ENCODE data around the gene CHST12.
"Not testable (repeated sequence)": the region's sequence is repeated elsewhere in the genome, so short reads cannot be mapped to it uniquely, and the experiment has no call there.

The CHST12 gene

DNA sequence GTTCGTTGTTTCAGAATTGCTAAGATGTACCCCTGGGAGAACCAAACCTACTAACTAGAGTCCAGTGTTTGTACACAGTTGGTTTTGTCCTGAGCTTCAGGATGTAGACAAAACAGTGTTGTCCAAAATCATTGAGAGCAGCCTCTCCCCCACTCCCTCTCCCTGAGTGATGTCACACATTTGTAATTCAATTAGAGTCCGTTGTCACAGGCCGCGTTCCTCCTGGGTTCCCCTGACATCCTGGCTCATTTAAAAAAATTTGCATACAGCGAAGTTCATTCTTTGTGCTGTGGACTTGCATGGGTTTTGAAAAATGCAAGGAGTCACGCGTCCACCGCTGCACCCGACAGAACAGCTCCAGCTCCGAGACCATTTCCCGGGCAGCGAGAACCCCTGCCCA is 62.5 kb downstream of the CHST12 start:
- no peak for ATAC-seq

DNA sequence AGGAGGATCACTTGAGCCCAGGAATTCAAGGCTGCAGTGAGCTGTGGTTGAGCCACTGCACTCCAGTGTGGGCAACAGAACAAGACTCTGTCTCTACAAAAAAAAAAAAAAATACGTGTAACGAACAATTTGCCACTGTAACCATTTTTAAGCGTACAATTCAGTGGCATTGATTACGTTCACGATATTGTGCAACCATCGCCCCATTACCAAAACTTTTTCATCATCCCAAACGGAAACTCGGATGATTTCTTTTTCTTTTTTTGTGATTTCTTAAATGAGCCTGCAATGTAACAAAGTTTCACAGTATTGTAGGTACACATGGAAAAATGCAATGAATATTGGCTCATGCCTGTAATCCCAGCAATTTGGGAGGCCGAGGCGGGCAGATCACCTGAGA is 63.3 kb downstream of the CHST12 start:
- no peak for ATAC-seq

- ATAC-seq, result no peak
Observed at GRCh38 chr7:2468227-2468626, 64.8 kb downstream of the CHST12 start.

DNA sequence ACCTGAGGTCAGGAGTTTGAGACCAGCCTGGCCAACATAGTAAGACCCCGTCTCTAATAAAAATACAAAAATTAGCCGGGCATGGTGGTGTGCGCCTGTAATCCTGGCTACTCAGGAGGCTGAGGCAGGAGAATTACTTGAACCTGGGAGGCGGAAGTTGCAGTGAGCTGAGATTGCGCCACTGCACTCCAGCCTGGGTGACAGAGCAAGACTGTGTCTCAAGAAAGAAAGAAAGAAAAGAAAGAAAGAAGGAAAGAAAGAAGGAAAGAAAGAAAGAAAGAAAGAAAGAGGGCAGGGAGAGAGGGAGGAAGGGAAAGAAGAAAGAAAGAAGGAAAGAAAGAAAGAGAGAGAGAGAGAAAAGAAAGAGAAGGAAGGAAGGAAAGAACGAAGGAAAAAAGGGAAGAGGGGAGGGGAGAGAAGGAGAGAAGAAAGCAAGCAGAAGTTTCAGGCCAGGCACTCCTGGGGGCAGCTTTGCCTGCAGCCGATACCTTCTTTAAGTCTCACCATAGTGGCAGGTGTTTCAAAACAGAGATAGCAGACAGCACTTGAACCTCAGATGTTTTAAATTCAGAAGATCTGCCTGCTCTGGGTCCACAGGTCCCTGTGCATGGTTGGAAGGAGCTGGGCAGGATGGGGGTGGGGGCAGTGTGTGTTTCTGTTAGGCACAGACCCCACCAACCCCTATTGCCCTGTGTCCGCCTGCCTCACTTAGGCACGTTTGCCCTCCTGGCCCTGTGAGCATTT is 66.2 kb downstream of the CHST12 start:
- ATAC-seq, result not testable (repeated sequence)

DNA sequence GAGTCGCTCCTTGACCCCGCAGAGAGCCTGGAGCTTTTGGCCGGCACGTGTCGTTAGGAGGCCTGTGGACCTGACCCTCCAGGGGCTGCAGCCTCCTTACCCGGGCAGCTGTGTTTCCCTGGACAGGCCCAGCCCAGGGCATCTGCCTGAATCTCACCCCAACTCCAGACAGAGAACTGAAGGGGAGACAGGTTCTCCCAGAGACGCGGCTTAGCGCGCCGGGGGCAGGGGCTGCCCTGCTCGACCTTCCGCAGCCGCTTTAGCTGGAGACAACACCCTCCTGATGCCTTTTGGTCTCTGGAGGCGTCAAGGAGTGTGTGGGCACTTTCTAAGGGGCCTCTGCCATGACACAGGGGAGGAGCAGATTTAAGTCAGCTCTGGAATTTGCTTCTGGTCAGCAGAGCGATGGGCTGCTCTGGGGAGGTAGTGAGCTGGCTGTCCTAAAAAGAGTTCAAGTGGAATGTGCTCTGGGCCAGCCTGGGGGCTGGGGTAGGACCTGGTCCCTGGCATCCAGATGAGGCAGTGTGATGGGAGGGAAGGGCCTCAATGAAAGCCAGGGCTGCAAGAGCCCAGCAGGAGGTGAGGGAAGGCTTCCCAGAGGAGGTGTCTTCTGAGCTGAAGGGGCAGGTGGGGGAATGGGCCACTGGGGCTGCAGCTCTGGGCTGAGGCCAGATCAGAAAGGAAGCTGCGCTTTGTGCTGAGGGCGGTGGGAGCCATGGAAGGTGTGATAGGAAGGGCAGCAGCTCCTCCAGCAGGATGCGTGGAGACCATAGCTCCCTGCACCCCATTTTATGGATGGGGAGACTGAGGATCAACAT is 67.0 kb downstream of the CHST12 start:
- ATAC-seq, result no peak

DNA sequence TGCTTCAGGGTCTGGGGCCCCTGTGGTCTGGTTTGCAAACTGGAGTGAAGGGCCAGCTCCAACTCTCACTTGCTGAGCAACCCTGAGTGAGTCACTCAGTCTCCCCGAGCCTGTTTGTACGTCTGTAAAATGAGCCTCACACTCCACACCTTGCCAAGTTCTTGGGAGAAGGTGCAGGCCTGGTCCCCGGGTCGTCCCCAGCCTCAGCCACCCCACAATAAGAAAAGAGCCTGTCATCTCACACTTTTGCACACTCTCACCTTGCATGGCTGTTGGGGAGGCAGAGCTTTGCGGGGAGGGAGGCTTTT is 67.6 kb downstream of the CHST12 start:
- ATAC-seq, result no peak

DNA sequence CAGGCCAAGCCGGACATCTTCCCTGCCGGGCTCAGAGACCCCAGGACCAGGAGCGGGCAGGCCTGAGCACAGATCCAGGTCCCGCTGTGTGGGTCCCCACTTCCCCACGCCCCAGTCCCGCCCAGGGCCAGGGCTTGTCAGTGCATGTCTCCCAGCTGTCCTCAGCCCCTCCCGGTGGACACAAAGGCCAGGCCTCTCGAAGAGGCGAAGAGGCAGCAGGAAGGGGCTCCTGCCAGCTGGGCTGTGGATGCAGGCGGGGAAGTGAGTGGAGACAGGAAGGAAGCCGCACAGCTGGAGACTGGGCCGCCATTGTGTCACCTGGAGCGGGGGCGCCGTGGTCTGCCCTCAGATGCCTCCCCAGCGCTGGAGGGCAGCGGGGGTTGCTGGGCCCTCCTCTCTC is 68.0 kb downstream of the CHST12 start:
- ATAC-seq, result no peak

DNA sequence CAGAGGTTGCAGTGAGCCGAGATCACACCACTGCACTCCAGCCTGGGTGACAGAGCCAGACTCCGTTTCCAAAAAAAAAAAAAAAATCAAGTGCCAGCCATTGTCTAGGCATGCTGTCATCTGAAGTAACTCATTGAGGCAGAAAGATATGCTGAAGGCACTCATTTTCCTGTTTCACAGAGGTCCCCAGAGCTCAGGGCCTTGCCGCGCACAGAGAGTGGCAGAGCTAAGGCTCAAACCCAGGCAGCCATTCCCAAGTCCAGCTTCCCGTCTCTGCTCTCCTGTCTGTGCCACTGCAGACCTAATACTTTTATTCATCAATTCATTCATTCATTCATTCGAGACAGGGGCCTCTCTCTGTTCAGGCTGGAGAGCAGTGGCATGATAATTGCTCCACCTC is 69.3 kb downstream of the CHST12 start:
- ATAC-seq, result no peak

GRCh38 chr7:2473496-2474180 is 70.2 kb downstream of the CHST12 start:
- no peak for ATAC-seq

GRCh38 chr7:2474224-2474623 is 70.8 kb downstream of the CHST12 start:
- ATAC-seq, result no peak

DNA sequence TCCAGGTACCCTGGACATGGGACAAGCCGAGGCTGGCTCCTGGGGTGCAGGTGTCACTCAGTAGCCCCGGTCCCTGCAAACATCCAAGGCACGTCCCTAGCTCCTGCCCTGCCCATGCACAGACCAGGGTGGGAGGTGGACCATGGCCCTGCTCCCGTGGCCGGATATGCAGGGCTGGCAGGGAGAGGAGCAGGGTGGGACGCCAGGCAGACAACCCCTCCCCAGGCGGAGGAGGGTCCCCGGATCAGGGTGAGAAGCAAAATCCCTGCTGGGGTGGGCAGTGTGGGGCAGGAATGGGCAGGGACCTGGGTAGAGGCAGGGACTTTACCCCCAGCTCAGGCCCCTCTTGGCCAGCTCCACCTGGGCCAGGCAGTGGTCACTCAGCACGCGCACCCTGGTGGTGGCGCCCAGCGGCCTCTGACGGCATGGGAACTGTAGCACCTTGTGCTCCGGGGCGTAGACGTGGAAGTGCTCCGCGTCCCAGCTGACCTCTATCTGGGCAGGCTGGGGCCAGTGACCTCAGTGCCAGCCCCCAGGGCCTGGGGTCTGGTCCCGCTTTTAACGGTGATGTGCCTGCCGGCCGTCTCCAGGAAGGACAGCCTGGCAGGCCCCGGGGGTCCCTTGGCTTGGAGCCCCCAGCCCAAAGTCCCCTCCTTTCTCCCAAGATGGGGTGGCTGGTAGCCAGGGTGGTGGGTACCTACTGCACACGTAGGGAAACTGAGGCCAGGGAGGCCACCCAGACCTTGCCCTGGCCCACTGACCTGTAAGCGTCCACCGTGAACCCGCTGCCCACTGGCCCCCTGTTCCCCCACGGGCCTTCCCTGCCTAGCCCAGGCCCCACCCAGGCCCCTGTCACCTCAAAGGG is 71.6 kb downstream of the CHST12 start:
- ATAC-seq, result no peak

DNA sequence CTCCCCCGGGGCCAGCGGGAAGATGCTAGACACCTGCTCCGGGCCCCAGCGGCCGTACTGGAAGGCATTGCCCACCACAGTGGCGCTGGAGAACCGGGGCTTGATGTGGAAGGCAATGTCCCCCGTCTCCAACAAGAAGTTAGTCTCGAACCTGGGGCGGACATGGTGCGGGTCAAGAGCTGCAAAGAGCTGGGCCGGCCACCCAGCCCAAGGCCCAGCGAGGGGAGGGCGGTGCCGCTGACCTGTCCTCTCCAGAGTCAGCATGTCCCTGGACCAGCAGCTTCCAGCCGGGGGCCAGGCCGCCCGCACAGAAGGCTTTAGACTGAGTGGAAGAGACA is 72.2 kb downstream of the CHST12 start:
- ATAC-seq, result no peak

DNA sequence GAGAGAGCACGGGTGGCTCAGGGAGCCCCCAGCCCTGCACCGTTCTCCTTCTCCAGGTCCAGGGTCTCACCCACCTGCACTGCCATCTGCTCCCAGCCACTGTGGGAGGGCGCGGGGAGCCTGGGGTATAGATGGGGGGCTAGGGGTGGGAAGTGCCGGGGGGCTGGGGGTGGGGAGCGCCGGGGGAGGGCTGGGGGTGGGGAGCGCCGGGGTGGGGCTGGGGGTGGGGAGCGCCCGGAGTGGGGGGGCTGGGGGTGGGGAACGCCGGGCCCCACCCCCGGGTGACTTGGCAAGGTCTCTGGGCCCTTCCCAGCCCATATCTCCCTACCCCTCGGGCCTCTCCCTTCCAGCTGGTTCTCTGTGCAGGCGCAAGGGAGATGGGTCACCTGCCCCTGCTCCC is 72.9 kb downstream of the CHST12 start, which contains the start of gene GRIFIN:
TSS of gene GRIFIN (minus strand) at position 101 of the 400 bp plus-strand sequence. CDS start at position 86, 15 bp downstream.
- ATAC-seq, result no peak

DNA sequence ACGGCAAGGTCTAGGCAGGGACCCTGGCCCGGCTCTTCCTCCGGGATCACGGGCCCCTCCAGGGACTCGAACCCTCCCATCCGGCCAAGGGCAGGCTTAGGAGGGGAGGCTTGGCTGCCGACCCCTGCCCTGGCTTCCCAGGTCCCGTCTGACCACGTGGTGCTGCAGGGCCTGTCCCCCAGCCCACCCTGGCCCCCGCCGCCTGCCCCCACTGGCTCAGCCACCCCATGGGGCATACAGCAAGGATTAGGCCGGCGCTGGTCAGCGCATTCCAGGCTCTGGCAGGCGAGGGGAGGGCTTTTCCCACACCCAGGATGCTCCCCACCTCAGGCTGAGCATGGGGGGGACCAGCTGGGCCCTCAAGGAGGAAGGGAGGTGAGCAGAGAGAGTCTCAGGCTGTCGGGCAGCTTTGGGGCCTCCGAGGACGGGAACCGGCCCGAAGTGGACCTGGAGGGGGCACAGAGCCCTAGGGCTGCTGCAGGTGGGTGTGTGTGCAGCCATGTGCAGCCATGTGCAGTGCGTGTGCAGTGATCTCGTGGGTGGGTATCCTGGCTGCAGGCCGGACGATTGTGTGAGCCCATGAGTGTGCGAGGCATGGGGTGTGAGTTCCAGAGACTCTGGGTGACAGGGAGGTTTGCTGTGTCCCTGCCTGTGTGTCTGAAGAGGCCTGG is 73.5 kb downstream of the CHST12 start:
- ATAC-seq, result no peak

GRCh38 chr7:2477447-2478398 is 74.3 kb downstream of the CHST12 start:
- ATAC-seq, result peak; percentile 90 to 93

DNA sequence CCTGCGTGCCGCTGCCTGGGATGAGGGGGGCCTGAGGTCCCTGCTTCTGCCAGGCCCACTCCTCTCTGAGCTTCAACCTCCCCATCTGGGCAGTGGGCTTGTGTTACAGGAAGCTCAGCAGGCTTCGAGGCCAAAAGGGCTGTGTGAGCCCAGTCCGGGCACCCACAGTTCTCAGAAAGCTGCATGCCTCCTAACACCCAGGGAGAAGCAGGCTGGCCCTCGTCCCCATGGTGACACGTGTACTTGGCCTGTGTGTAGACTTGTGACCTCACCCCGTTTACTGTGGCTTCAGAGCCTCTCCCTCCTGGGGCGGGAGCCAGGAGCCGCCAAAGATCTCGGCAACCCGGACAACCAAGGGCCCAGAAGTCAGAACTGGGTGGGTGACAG is 75.0 kb downstream of the CHST12 start:
- no peak for ATAC-seq

DNA sequence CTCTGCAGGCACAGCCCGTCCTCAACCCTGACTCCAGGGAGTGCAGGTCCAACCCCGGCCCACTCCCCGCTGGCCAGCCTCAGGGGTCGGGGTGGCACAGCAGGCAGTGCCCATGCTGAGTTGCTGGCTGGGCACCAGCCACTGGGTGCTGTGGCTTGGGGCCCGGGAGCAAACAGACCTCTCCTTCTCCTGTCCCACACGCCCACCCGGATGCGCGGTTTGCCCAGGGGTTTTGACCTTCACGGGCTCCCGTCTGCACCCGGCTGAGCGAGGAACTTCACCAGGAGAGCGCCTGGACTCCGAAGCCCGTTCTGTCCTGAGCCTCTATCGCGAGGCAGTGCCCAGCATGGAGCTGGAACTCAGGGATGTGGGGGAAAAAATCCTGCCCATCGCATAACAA is 75.4 kb downstream of the CHST12 start:
- no peak for ATAC-seq

DNA sequence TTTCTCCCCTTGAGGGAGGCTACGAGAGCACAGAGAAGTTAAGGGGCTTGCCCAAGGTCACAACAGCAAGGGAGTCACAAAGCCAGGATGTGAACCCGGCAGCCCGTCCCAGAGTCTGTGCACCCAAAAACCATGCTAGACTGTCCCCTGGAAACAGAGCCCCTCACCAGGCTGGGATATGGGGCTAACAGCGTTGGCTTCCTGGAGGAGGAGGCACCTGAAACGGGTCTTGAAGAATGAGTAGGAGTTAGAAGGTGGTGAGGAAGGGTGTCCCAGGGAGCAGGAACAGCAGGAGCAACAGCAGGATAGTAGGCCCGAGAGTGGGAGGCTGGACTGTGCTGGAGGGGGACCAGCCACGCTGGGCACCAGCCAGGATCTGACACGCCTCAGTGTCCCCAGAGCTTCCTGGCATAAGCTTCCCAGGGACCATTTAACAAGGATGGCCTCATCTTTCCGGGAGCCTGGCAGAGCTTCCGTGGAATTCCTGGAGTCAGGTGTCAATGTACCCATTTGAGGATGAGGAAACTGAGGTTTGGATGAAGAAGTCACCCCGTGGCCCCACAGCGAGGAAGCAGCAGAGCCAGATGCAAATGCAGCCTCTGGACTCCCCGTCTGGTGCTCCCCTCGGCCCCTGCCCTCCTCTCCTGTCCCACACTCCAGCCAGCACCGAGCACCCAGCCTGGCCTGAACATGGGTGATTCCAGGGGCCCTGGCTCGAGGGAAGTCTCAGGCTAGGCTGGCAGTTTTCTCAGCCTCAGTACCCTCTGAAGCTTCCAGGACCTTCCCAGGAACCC is 76.1 kb downstream of the CHST12 start:
- ATAC-seq, result no peak

GRCh38 chr7:2480070-2480408 is 76.6 kb downstream of the CHST12 start:
- no peak for ATAC-seq

GRCh38 chr7:2481195-2481594 is 77.8 kb downstream of the CHST12 start:
- ATAC-seq, result no peak
